GM13976 (cell line): ENCODE measurements around the gene SNAP91.

ENCODE experiments used
- DNase-seq: peaks from one replicate; pipeline ENCODE4 v3.0.0; 2012; ENCODE audit warnings: low spot score
- in situ Hi-C: fragments of 300-500 bp; cut with MboI; formaldehyde crosslinking; loops from one replicate; pipeline ENCODE4 v1.12.0; 2022; ENCODE audit warnings: low sequenced_read_pairs, mixed read lengths, inconsistent platforms; ENCODE audit not compliant: unreplicated experiment
- TF ChIP-seq, protein P1 (sequence below): IDR thresholded peaks from 2 replicates; pipeline ENCODE4 v1.5.1; 2012; ENCODE audit warnings: borderline replicate concordance, mild to moderate bottlenecking; ENCODE audit not compliant: insufficient read depth; ENCODE audit errors: extremely low read depth, missing control alignments, control extremely low read depth

The SNAP91 gene

DNA sequence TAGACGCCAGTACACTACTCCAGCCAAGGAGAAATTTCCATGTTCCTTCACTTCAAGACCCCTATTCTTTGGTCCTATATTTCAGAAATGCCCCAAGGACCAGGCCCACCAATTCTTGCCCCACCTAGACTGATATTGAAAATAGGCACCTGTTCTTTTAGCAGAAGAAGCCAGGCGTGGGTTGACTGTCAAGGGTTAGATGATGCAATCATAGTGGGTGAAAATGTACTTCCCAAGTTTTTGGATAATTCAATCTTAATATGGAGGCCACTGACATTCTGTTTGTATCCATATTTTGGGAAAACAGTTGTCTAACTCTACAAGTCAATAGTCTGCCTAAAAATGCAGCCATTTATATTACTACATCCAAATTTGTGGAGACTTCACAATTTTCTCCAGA is 21.0 kb upstream of the SNAP91 start:
- in situ Hi-C loops: no loop called here
- TF ChIP-seq, protein P1, sequence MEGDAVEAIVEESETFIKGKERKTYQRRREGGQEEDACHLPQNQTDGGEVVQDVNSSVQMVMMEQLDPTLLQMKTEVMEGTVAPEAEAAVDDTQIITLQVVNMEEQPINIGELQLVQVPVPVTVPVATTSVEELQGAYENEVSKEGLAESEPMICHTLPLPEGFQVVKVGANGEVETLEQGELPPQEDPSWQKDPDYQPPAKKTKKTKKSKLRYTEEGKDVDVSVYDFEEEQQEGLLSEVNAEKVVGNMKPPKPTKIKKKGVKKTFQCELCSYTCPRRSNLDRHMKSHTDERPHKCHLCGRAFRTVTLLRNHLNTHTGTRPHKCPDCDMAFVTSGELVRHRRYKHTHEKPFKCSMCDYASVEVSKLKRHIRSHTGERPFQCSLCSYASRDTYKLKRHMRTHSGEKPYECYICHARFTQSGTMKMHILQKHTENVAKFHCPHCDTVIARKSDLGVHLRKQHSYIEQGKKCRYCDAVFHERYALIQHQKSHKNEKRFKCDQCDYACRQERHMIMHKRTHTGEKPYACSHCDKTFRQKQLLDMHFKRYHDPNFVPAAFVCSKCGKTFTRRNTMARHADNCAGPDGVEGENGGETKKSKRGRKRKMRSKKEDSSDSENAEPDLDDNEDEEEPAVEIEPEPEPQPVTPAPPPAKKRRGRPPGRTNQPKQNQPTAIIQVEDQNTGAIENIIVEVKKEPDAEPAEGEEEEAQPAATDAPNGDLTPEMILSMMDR: no peak
- no peak for DNase-seq

GRCh38 chr6:83722876-83723275 is 14.0 kb upstream of the SNAP91 start:
- DNase-seq: no peak
- in situ Hi-C loops: no loop called here
- TF ChIP-seq, protein P1: no peak

GRCh38 chr6:83717809-83718208 is 8.9 kb upstream of the SNAP91 start:
- no peak for DNase-seq
- TF ChIP-seq, protein P1: no peak
- in situ Hi-C loops: no loop called here

GRCh38 chr6:83711958-83712357 is 3.1 kb upstream of the SNAP91 start:
- in situ Hi-C loops: no loop called here
- DNase-seq: no peak
- TF ChIP-seq, protein P1: no peak

DNA sequence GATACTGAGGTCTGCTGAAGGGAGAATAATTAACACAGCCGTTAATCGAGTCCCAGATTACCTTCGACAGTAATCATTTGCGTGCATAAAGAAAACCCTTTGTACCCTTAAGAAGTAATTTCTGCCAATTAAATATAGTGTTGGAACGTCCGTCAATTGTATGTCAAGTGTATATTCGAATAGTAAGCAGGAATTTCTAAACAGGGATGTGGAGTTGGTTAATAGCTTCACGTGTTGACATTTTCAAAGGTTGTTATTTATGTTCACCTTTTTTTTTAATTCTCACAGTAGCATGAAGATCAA is 798 bp upstream of the SNAP91 start:
- no peak for DNase-seq
- in situ Hi-C loops: no loop called here
- TF ChIP-seq, protein P1: no peak

DNA sequence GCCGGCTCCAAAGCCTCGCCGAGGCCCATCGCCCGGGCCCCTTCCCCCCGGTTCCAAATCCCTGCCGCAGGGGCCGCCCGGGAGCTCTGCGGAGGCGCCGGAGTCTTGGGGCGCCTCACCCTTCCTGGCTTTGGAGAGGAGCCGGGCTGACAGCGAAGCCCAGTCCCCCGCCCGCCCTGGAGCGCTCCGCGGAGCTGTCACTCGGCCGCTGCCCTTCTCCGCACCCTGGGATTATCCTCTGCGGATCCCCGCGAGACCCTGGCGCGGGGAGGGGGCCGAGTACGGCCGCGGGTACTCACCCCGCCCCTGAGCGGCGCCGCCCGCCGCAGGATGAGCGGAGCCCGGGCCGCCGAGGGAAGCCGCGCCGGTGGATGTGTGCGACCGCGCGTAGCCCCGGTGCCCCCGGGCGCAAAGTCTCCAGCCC is 343 bp downstream of the SNAP91 start:
- in situ Hi-C loops: no loop called here
- TF ChIP-seq, protein P1: no peak
- DNase-seq: peak; percentile 34
